PFSK-1 (cell line): Measurements from ENCODE around the gene PCIF1.

Experiments
- FOXP2 ChIP-seq: optimal IDR thresholded peaks from 2 replicates; pipeline ENCODE3; 2011; ENCODE audit warnings: borderline replicate concordance, control low read depth, inconsistent platforms; ENCODE audit not compliant: insufficient read depth; ENCODE audit errors: extremely low read length, extremely low read depth
- POLR2AphosphoS5 ChIP-seq: IDR thresholded peaks from 2 replicates; pipeline ENCODE4 v1.6.1; 2012; ENCODE audit warnings: low read depth, mild to moderate bottlenecking, control low read depth, low read length, moderate library complexity
- SIN3A ChIP-seq: IDR thresholded peaks from 2 replicates; pipeline ENCODE4 v1.6.1; 2012; ENCODE audit warnings: mild to moderate bottlenecking, low read length, moderate library complexity, borderline replicate concordance; ENCODE audit not compliant: insufficient read depth
- TAF1 ChIP-seq: IDR thresholded peaks from 2 replicates; pipeline ENCODE4 v1.6.1; 2012; ENCODE audit warnings: low read length, control low read depth, borderline replicate concordance; ENCODE audit not compliant: insufficient read depth
- TF ChIP-seq, protein P1 (sequence below), 2 experiments: IDR thresholded peaks; 2 replicates each; pipeline versions ENCODE4 v1.6.1 to v1.8.0; 2011 to 2012; ENCODE audit warnings: low read depth in 2 of 2, low read length in 2 of 2, control low read depth in 1 of 2, inconsistent platforms in 1 of 2, mild to moderate bottlenecking in 1 of 2, moderate library complexity in 1 of 2; ENCODE audit not compliant: insufficient read depth in 1 of 2

DNA sequence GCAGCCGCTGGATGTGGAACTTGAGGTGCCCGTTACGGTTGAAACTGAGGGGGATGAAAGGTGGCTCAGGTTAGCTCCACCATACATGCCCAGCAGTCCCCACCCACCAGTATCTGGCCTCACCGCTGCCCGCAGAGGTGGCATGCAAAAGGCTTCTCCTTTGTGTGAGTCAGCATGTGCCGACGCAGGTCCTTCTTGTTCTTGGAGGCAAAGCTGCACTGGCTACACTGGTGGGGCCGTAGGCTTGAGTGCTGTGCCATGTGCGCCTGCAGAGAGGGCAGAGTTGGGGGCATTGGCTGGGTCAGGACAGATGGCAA is 15.8 kb downstream of the PCIF1 start:
- TF ChIP-seq POLR2AphosphoS5 (no peak), TAF1 (no peak), FOXP2 (no peak), SIN3A (no peak)
- TF ChIP-seq, protein P1, sequence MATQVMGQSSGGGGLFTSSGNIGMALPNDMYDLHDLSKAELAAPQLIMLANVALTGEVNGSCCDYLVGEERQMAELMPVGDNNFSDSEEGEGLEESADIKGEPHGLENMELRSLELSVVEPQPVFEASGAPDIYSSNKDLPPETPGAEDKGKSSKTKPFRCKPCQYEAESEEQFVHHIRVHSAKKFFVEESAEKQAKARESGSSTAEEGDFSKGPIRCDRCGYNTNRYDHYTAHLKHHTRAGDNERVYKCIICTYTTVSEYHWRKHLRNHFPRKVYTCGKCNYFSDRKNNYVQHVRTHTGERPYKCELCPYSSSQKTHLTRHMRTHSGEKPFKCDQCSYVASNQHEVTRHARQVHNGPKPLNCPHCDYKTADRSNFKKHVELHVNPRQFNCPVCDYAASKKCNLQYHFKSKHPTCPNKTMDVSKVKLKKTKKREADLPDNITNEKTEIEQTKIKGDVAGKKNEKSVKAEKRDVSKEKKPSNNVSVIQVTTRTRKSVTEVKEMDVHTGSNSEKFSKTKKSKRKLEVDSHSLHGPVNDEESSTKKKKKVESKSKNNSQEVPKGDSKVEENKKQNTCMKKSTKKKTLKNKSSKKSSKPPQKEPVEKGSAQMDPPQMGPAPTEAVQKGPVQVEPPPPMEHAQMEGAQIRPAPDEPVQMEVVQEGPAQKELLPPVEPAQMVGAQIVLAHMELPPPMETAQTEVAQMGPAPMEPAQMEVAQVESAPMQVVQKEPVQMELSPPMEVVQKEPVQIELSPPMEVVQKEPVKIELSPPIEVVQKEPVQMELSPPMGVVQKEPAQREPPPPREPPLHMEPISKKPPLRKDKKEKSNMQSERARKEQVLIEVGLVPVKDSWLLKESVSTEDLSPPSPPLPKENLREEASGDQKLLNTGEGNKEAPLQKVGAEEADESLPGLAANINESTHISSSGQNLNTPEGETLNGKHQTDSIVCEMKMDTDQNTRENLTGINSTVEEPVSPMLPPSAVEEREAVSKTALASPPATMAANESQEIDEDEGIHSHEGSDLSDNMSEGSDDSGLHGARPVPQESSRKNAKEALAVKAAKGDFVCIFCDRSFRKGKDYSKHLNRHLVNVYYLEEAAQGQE (IDR thresholded peaks at IDR 0.05; ENCODE audit: insufficient read depth in 1 of 2, low read depth in 2 of 2, low read length in 2 of 2), result no peak
